Keratinocyte (primary cell): ENCODE measurements around the gene CNKSR3.

Source experiments
- EZH2 ChIP-seq: IDR thresholded peaks from one replicate; pipeline ENCODE4 v1.6.1; 2012; ENCODE audit warnings: inconsistent platforms, mild to moderate bottlenecking, low read length, moderate library complexity
- TF ChIP-seq, protein P1 (sequence below), 3 experiments: IDR thresholded peaks in 1 of 3; conservative IDR thresholded peaks in 1 of 3; optimal IDR thresholded peaks in 1 of 3; 2 replicates in 2 of 3; 3 replicates in 1 of 3; pipeline versions ENCODE3 to v1.5.1; 2011; ENCODE audit warnings: low read length in 3 of 3, mild to moderate bottlenecking in 3 of 3, moderate library complexity in 2 of 3, control low read depth in 1 of 3, inconsistent platforms in 1 of 3; ENCODE audit not compliant: insufficient read depth in 2 of 3; ENCODE audit errors: extremely low read depth in 1 of 3

- TF ChIP-seq, protein P1, sequence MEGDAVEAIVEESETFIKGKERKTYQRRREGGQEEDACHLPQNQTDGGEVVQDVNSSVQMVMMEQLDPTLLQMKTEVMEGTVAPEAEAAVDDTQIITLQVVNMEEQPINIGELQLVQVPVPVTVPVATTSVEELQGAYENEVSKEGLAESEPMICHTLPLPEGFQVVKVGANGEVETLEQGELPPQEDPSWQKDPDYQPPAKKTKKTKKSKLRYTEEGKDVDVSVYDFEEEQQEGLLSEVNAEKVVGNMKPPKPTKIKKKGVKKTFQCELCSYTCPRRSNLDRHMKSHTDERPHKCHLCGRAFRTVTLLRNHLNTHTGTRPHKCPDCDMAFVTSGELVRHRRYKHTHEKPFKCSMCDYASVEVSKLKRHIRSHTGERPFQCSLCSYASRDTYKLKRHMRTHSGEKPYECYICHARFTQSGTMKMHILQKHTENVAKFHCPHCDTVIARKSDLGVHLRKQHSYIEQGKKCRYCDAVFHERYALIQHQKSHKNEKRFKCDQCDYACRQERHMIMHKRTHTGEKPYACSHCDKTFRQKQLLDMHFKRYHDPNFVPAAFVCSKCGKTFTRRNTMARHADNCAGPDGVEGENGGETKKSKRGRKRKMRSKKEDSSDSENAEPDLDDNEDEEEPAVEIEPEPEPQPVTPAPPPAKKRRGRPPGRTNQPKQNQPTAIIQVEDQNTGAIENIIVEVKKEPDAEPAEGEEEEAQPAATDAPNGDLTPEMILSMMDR (optimal IDR thresholded peaks at IDR 0.05 in 1 of 3, IDR thresholded peaks at IDR 0.05 in 1 of 3, conservative IDR thresholded peaks at IDR 0.05 in 1 of 3; ENCODE audit: extremely low read depth in 1 of 3, insufficient read depth in 2 of 3, low read length in 3 of 3), result no peak
- no peak for TF ChIP-seq EZH2
Observed at GRCh38 chr6:154535147-154535546, 24.7 kb upstream of the CNKSR3 start.
